ENCODE data around the gene CASTOR1.

DNA sequence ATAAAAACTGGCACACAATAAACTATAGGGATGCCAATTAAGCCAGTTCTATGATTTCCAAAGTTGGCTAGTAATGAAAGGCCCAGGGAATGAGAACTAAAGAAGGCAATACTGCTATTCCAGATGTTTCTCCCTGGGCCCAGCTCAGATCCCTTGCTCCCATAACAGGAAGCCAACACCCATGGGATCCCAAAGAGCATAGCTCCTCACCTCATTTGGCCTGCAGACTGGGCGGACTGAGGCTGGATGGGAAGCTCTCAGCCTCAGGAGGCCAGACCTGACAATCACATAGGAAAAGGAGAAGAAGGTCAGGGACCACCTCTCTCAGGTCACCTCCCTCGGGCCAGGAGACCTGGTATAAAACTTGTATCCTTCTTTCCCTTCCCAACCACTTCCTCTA lies 32.2 kb upstream of the CASTOR1 start:
- TF ChIP-seq, protein P1, sequence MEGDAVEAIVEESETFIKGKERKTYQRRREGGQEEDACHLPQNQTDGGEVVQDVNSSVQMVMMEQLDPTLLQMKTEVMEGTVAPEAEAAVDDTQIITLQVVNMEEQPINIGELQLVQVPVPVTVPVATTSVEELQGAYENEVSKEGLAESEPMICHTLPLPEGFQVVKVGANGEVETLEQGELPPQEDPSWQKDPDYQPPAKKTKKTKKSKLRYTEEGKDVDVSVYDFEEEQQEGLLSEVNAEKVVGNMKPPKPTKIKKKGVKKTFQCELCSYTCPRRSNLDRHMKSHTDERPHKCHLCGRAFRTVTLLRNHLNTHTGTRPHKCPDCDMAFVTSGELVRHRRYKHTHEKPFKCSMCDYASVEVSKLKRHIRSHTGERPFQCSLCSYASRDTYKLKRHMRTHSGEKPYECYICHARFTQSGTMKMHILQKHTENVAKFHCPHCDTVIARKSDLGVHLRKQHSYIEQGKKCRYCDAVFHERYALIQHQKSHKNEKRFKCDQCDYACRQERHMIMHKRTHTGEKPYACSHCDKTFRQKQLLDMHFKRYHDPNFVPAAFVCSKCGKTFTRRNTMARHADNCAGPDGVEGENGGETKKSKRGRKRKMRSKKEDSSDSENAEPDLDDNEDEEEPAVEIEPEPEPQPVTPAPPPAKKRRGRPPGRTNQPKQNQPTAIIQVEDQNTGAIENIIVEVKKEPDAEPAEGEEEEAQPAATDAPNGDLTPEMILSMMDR (IDR thresholded peaks at IDR 0.05) = no peak
- no peak for TF ChIP-seq POLR2AphosphoS5 (IDR thresholded peaks at IDR 0.05)
